ENCODE data around the gene ASB6. TPM values are rescaled to one million over a fixed set of nuclear protein-coding genes. Genes with fewer than 3 reads are reported as not detected.

ASB6 gene
- total RNA-seq, 1 experiment from 2014 or later: 21.0 TPM

- no peaks in the 10 kb centered on the region for H3K9me3 ChIP-seq (ENCODE audit: control insufficient read depth, low read depth, low read length)
- H2BK5ac ChIP-seq (ENCODE audit: insufficient read length, low read length): no peak overlapping the region
- H3K79me1 ChIP-seq (ENCODE audit: insufficient read depth, low read depth, low read length, poor library complexity, severe bottlenecking): peaks cover 2% of the 10 kb centered on the region
- no peak overlapping the region for H3K23ac ChIP-seq (ENCODE audit: insufficient read length, low read depth, low read length)
- no CpG with 5 or more reads among the region's 34 CpGs for WGBS (ENCODE audit: extremely low coverage, insufficient read length, low lambda C conversion rate)
- H2BK15ac ChIP-seq (ENCODE audit: low read depth, low read length): no peak overlapping the region
- no peaks in the 10 kb centered on the region for H3K23me2 ChIP-seq (ENCODE audit: insufficient read length, low read depth, low read length, poor library complexity, severe bottlenecking)
- no peak overlapping the region for H3K56ac ChIP-seq (ENCODE audit: insufficient read length, low read depth, low read length)
- H3K4me2 ChIP-seq (ENCODE audit: insufficient read depth, insufficient read length, low read length): no peak overlapping the region
- no peak overlapping the region for H3K9ac ChIP-seq (ENCODE audit: extremely low read depth, insufficient read length, low read length)
- H3K27me3 ChIP-seq (ENCODE audit: insufficient read depth, low read length): no peaks in the 10 kb centered on the region
- no peaks in the 10 kb centered on the region; a peak in 1 of 5 replicates for H3K9me3 Mint-ChIP-seq
- TF ChIP-seq, protein P1, sequence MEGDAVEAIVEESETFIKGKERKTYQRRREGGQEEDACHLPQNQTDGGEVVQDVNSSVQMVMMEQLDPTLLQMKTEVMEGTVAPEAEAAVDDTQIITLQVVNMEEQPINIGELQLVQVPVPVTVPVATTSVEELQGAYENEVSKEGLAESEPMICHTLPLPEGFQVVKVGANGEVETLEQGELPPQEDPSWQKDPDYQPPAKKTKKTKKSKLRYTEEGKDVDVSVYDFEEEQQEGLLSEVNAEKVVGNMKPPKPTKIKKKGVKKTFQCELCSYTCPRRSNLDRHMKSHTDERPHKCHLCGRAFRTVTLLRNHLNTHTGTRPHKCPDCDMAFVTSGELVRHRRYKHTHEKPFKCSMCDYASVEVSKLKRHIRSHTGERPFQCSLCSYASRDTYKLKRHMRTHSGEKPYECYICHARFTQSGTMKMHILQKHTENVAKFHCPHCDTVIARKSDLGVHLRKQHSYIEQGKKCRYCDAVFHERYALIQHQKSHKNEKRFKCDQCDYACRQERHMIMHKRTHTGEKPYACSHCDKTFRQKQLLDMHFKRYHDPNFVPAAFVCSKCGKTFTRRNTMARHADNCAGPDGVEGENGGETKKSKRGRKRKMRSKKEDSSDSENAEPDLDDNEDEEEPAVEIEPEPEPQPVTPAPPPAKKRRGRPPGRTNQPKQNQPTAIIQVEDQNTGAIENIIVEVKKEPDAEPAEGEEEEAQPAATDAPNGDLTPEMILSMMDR (conservative IDR thresholded peaks at IDR 0.05): no peak
- H3K79me2 ChIP-seq (ENCODE audit: insufficient read depth, low read length): peaks cover 24% of the 10 kb centered on the region; the same call in 1 of the 2 replicates
- H3K27me3 Mint-ChIP-seq (ENCODE audit: low read depth): peaks cover 2% of the 10 kb centered on the region
- no peak overlapping the region for H2BK12ac ChIP-seq (ENCODE audit: insufficient read length, low read depth, low read length)
- no peak for DNase-seq
- H3K36me3 Mint-ChIP-seq (ENCODE audit: insufficient read depth in 1 of 3, low read depth in 3 of 3): peaks cover 24 to 65% (median 65%) of the 10 kb centered on the region in 3 experiments; a peak in 6 of 7 replicates
- no peak overlapping the region for H4K8ac ChIP-seq (replicated peaks; ENCODE audit: insufficient read length, low read depth, low read length)
- H4K20me1 ChIP-seq (ENCODE audit: control insufficient read depth, insufficient read depth, insufficient read length): no peaks in the 10 kb centered on the region
- no peak overlapping the region for H3K18ac ChIP-seq (ENCODE audit: insufficient read length, low read depth, low read length)
- H4K5ac ChIP-seq (ENCODE audit: insufficient read length, low read depth, low read length): no peak overlapping the region
- no peak overlapping the region for H2AK5ac ChIP-seq (ENCODE audit: insufficient read length, low read length)
- H3K4ac ChIP-seq (ENCODE audit: low read depth, low read length): no peak overlapping the region
- H3T11ph ChIP-seq (ENCODE audit: low read length): no peak overlapping the region
- no peak overlapping the region for H3K27ac ChIP-seq (ENCODE audit: insufficient read length, low read depth, low read length)
- no peaks in the 10 kb centered on the region for H3K4me1 ChIP-seq (ENCODE audit: insufficient read depth, low read length)
- peaks cover 9 to 14% of the 10 kb centered on the region in 2 experiments for H3K4me1 Mint-ChIP-seq
- H2BK120ac ChIP-seq (ENCODE audit: low read depth, low read length, poor library complexity, severe bottlenecking): no peak overlapping the region
- H3K4me3 Mint-ChIP-seq: no peak overlapping the region
- no peak overlapping the region for H4K91ac ChIP-seq (ENCODE audit: insufficient read length, low read depth, low read length)
- H2BK20ac ChIP-seq (ENCODE audit: low read depth, low read length, poor library complexity, severe bottlenecking): no peak overlapping the region
- no peak overlapping the region for H2AFZ ChIP-seq (ENCODE audit: low read length)
- no peak overlapping the region for H3K27ac Mint-ChIP-seq
- no peak overlapping the region for H3K14ac ChIP-seq (ENCODE audit: insufficient read depth, low read length)
These were observed 6.6 kb downstream of the ASB6 start for GRCh38 chr9:129635099-129636065.

All from H9 (cell line).